AG20443 (cell line): Measurements from ENCODE around the gene CDC42BPB.

ENCODE experiments used
- DNase-seq: peaks from one replicate; pipeline ENCODE4 v3.0.0; 2012; ENCODE audit warnings: low spot score, mixed read lengths

The CDC42BPB gene, protein sequence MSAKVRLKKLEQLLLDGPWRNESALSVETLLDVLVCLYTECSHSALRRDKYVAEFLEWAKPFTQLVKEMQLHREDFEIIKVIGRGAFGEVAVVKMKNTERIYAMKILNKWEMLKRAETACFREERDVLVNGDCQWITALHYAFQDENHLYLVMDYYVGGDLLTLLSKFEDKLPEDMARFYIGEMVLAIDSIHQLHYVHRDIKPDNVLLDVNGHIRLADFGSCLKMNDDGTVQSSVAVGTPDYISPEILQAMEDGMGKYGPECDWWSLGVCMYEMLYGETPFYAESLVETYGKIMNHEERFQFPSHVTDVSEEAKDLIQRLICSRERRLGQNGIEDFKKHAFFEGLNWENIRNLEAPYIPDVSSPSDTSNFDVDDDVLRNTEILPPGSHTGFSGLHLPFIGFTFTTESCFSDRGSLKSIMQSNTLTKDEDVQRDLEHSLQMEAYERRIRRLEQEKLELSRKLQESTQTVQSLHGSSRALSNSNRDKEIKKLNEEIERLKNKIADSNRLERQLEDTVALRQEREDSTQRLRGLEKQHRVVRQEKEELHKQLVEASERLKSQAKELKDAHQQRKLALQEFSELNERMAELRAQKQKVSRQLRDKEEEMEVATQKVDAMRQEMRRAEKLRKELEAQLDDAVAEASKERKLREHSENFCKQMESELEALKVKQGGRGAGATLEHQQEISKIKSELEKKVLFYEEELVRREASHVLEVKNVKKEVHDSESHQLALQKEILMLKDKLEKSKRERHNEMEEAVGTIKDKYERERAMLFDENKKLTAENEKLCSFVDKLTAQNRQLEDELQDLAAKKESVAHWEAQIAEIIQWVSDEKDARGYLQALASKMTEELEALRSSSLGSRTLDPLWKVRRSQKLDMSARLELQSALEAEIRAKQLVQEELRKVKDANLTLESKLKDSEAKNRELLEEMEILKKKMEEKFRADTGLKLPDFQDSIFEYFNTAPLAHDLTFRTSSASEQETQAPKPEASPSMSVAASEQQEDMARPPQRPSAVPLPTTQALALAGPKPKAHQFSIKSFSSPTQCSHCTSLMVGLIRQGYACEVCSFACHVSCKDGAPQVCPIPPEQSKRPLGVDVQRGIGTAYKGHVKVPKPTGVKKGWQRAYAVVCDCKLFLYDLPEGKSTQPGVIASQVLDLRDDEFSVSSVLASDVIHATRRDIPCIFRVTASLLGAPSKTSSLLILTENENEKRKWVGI (N-terminal part only)

DNA sequence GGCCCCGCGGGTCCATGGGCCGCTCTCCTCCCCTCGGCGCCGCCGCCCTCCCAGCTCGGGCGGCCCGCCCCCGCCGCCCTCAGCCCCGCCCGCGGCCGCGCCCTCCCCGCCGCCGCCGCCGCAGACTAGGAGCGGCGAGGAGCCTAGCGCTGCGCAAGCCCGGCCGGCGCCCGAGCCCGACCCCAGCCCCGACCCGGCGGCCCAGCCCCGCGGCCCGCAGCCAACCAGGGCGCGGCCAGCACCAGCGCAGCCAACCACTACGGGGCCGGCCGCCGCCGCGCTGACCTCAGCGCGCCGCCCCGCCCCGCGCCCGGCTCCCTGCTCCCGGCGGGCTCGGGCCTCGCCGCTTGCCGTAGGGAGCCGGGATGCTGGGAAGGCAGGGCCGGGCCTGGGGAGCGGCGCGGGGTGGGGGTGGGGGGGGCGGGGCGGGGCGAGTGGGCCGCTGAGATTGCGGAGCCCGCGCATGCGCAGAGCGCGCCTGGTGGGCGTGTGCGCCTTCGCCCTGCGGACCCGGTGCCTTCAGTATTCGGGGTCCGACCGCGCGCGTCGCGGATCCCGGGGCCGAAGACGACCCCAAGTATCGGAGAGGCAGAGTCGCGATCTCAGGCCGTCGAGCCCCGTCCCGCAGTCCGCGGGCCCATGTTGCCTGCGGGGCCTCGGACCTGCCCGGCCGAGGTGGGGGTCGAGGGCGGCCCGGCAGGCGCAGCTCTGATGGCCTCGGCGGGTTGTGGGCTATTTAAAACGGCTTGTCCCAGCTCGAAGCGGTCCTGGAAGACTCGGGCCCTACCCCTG, at the start of gene CDC42BPB:
Gene CDC42BPB, minus strand, starts transcription at position 178 of the 792 bp plus-strand sequence. CDS start 376 bp downstream, outside the sequence.
- peak; percentile 99 for DNase-seq

DNA sequence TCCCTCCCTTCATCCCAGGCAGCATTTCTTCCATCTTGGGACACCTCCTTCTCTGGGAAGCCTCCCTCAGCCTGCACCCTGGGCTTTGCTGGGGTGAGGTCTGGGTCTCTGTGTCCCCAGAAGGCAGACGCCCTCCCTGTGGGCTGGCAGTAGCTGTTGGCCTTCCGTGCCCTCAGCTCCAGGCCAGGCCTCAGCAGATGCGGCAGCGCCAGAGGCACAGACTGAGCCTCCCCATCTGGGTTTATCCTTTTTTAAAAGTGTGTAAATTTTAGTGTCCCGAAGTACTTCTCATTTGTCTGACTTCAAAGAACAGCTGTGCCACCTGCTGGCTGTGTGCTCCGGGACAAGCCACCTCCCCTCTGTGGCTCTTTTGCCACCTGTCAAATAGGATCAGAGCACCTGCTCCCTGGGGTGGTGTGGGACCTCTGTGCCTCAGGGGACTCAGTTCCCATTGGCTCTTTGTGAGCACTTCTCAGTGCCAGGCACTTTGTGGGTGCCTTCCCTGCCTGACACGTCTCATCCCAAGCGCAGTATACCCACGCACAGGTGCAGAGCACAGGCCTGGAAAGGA, 48.3 kb upstream of the CDC42BPB start:
- no peak for DNase-seq

DNA sequence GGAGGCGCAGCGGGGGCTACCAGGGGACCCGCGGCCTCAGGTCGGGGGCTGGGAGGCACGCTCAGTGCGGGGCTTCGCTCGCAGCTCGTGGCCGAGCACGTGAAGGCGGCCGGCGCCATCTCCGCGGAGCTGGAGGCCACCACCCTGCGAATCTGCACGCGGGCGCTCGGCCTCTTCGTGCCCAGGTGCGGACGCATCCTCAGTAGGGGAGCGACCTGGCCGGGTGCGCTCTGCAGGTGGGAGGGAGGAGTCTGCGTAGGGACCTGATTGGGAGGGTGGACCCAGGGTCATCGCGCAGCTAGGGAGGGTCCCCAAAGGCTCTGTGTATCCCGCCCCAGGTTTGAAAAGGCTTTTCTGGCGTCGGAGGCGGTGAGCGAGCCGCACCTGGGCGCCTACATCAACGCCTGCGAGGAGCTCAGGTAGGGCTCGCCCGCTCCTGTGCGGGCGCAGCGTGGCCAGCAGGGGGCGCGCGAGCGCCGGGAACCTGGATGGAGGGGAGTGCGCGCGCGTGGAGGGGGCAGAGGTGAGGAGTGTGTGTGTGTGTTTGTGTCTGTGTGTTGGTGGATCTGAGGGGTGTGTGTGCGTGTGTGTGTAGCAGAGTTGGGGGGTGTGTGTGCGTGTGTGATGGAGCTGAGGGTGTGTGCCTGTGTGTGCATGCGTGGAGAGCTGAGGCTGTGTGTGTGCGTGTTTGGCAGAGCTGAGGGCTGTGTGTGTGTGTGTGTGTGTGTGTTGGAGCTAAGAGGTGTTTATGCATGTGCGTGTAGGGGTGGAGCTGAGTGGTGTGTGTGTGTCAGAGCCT, 47.5 kb upstream of the CDC42BPB start:
- DNase-seq: peak; percentile 82

DNA sequence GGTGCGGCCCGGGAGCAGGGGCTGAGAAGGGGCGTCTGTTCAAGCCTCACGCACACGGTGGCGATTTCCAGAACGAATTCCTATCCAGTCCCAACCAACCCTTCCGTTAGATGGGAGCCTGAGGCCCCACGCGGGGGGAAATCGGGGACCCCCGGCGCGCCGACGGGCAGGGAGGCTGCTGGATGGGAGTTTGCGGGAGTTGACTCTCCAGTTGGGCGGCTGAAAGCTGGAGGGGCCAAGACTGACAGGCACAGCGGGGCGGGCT, 47.0 kb upstream of the CDC42BPB start:
- DNase-seq: no peak

DNA sequence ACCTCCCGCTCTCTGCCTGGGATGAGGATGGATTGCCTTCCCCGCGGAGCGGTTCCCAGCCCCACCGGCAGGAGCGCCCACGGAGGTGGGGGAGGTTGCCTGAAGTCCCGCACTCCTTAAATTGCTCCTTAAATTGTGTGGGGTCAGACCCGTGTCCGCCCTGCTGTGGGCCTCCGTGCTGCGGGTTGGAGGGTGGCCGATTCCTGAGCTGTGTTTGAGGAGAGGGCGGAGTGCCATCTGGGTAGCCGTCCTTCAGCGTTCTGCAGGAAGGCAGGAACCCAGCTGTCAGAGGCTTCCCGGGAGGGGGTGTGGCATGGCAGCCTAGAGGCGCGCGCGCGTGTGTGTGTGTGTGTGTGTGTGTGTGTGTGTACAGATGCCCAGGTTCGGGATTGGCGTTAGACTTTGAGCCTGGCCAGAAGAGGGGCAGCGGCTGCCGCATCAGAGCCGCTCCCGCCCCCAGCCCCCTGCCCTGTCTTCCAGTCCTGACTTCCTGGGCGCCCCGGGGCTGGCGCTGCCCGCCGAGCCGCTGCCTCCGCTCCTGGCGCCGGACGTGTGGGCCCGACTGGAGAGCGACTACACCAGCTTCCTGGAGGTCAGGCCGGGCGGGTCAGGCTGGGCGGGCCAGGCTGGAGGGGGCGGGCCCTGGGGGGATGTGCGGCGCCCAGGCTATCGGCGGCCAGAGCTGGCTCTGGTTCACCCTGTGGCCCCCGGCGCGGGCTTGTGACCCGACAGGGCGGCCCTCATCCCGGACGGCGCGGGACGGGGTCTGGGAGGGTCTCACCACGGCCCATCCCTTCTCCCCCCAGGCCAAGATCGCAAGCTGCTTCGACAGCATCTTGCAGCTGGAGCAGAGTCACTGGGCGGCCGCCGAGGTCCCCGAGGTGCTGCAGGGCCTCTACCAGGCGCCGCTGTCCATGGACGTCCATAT, 46.4 kb upstream of the CDC42BPB start:
- DNase-seq: peak; percentile 72

DNA sequence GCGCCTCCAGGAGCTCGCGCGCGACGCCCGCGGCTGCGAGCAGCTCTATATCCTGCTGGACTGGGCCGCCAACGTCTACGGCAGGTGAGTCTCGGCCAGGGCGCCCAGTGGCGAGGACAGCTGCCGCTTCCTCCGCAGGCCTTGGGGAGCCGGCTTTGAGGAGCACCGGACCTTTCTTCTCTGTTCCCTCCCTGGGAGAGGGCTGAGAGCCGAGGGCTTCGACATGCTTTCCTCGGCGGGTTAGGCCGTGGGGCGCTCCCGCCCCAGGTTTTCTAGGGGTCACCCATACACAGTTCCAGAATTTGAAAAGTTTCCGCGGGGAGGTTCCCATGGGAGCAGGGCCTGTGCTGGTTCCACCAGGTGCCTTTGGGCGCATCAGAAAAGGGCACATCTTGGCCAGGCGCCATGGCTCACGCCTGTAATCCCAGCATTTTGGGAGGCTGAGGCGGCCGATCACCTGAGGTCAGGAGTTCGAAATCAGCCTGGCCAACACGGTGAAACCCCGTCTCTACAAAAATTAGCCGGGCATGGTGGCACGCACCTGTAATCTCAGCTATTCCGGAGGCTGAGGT, 45.4 kb upstream of the CDC42BPB start:
- no peak for DNase-seq

DNA sequence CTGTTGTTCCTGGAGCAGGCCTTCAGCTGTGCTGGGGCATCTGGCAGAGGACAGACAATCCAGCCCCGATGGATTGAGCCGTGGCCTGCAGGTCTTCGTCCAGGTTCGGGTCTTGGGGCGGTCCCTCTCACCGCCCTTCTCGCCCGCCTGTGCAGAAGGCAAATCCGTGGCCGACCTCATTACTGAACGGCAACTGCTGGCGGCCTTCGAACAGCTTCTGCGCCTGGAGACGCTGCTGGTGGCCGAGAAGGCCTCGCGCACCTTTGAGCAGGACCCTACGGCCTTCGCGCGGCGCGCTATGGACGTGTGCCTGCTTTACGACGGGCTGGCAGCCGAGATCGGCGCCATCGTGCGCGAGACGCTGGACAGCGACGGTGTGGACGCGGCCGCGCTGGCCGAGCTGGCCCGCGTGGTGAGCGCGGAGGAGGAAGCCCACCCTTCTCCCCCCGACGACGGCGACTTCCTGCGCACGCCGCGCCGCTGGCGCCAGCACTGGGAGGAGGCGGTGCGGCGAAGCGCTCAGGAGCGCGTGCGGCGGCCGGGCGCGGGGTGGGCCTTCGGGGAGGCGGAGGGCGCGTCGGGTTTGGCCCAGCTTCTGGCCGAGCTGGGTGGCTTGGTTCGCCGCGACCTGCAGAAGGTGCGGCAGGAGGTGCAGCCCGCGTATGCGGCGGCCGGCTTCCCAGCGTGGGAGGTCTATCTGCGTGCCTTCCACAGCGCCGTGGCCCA, 44.8 kb upstream of the CDC42BPB start:
- DNase-seq: no peak

DNA sequence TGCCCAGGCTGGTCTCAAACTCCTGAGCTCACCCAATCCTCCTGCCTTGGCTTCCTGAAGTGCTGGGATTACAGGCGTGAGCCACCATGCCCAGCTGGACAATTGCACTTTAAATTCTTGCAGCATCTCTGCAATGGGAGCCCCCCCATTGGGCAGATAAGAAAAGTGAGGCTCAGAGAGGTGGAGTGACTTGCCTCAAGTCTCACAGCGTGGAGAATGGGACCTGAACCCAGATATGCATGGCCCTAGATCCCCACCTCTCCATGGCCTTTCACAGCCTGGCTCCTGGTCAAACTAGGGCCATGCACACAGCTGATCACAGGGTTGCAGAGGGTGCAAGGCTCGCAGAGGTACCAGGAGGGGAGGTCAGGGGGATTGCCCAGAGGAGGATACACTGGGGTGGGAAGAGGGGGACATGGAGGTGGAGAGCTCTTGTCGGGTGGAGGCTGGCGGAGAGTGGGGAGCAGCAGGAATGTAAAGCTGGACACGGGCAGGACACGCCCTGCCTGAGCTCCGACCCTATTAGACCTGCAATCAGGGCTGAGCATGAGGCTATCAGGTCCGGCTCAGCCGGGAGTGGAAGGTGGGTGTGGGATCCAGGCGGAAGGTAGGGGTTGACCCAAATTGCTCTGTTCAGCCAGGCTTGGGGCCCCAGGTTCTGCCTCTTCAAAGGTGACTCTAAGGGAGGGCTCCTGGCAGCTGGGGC, 44.1 kb upstream of the CDC42BPB start:
- DNase-seq: no peak

DNA sequence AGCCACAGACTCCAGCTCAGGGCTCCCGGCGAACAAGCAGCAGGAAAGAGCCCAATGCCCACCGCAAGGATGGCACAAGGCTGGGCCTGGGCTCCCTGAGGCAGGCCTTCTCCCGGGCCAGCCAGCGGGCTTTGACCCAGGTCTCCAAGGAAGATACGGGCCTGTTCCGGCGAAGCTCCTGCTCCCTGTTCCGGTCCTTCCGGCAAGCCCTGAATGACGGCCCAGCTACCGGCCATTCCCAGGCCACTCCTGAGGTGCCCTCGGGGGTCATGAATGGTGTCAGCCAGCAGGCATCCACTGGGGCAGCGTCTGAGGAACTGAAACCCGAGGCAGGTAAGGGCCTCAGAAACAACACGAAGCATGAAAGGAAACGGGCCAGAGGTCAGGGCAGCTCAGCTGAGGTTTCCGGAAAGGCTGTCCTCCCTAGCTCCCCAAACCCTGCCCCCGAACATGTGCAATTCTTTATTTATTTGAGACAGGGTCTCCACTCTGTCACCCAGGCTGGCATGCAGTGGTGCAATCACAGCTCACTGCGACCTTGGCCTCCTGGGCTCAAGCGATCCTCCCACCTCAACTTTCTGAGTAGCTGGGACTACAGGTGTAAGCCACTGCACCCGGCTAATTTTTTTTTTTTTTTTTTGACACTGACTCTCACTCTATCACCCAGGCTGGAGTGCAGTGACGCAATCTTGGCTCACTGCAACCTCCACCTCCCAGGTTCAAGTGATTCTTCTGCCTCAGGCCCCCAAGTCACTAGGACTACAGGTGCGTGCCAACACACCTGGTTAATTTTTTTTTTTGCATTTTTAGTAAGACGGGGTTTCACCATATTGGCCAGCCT, 43.2 kb upstream of the CDC42BPB start:
- no peak for DNase-seq

DNA sequence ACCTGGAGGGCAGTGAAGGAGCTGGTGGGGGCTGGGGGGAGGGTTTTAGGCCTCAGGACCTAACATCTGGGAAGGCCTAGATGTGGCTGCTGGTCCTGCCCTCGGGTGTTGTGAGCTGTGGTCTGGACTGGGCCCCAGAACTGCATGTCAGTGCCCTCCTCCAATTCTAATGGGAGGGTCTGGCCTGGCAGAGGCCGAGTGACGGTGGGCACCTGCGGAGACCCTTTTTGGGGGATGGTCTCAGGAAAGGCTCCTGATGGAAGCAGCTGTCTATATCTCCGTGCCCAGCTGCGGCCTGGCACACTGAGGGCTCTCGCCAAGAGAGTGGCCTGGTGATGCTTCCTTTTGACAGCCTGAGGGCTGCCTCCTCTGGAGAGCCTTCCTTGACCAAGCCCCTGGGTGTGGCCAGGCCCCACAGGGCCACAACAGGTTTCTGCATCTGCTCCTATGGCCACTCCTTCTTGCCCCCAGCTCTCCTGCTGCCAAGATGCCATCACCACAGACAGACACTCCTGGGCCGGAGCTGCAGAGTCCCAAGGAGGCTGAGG, 42.5 kb upstream of the CDC42BPB start:
- no peak for DNase-seq

DNA sequence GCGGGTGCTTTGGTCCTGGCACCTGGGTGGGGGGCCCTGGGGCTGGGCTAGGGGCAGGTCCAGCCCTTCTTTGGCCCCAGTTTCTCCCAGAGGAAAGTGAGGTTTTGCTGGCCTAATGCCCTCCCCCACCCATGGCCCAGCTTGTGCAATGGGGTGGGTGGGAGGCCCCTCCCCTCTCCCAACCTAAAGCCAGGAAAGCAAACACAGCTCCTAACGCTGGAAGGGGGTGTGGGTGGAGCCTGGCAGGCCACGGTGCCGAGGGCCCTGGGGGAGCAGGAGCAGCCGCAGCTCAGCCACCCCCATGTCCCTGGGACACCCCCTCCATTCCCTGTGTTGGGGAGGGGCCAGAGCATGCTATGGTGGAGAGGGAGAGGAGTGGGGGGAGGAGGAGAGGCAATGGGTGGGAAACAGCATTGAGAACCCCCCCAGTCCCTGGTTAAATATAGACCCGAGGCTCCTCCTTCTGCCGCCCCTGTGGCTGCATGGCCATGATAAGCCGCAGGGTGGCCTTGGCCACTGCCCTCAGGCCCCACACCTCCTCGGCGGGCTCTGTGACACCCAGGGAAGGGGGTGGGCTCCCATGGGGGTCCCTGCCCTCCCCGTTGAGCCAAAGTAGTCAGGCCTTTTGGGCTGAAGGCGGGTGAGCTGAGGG, 41.9 kb upstream of the CDC42BPB start:
- no peak for DNase-seq

DNA sequence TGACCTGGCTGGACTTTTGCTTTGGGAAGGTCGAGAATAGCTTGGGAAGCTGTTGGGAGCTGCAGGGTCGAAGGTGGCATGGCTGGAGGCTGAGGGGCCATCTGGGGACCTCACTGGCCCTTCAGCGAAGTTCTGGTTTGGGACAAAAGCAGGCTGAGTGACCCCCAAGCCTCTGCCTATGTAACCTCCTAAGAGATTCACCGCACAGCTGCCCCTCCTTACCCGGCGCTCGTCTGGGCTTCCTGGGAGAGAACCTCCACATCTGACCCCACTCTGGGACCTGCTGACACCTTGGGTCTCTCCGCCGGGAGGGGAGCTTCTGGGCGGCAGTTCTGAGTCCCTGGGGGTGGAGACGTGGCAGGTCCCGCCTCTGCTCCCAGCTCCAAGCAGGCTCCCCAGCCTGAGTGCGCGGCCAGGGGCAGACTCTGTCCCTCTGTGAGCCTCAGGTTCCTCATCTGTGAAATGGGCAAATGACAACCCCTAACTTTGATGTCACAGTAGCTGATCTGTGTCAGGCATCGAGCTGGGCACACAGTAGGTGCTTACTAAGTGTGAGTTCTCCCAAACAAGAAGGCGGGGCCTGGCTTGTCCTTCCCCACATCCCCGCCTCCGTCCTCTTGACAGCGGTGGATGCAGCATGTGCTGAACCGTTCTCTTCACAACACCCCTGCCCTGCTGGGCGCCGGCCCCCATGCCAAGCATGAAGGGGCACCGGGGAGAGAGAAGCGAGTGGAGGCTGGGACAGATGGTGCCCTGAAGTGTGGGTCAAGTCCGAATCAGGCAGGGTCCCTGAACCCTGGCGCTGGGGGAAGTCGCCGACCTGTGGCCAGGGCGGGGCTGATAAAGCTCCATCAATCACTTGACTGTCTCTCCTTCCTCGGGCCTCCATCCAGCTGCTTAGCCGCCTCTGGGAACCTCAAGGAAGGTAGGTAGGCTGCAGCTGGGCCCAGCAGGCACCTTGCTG, 40.9 kb upstream of the CDC42BPB start:
- no peak for DNase-seq

DNA sequence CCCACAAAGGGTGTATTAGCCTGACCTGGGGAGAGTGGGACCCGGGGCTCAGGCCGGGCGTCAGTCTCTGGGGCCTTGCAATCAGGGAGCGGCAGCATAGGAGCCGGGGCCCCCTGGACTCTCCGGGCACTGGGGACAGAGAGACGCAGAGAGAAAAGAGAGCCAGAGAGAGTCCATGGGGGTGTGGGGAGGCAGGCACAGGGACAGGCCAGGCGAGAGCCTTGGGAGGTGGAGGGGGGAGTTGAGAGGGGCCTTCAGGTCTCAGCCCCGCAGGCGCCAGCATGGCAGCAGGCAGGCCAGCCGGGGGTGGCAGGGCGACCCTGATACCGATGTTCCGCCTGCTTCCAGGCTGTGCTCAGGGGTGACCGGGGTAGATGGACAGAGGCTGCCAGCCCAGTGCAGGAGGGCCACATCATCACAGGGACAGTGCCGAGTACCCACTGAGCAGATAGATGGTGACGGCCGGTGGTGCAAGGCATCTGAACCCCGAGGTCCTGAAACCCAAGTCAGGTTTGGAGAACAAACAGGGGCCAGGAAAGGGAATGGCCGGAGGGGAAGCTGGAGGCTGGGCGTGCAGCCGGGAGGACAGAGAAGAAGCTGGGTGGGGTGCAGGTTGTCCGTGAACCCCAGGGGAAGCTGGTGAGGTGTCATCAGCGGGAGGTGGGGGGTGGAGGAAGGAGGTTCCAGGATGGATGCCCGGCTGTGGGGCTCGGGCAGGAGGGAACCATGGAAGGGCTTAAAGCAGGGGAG, 40.1 kb upstream of the CDC42BPB start:
- DNase-seq: no peak

DNA sequence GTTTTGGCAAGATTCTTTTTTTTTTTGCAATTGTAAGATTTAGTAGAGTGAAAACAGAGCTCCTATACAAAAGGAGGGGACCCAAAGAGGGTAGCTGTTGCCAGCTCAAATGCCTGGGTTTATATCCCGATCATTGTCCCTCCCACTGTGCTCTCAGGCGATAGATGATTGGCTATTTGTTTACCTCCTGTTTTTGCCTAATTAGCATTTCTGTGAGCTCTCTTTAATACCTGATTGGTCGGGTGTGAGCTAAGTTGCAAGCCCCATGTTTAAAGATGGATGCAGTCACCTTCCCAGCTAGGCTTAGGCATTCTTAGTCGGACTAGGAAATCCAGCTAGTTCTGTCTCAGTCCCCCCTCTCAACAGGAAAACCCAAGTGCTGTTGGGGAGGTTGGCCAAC, 39.0 kb upstream of the CDC42BPB start:
- no peak for DNase-seq
